Progenitor cell of endocrine pancreas (in vitro differentiated cells): Measurements from ENCODE around the gene LOXL1. TPM values are rescaled to one million over a fixed set of nuclear protein-coding genes. Genes with fewer than 3 reads are reported as not detected.
"Not testable (repeated sequence)": the region's sequence is repeated elsewhere in the genome, so short reads cannot be mapped to it uniquely, and the experiment has no call there.

ENCODE experiments used
- DNase-seq: peaks from one replicate; pipeline ENCODE4 v3.0.0; 2021; ENCODE audit warnings: low spot score; ENCODE audit not compliant: unreplicated experiment
- H3K27ac Mint-ChIP-seq: 2 replicates; pipeline ENCODE4 v1.8.0; 2021; ENCODE audit warnings: mild to moderate bottlenecking, moderate library complexity, mixed read lengths
- H3K27me3 Mint-ChIP-seq: 2 replicates; pipeline ENCODE4 v1.8.0; 2021; ENCODE audit warnings: mixed read lengths
- H3K36me3 Mint-ChIP-seq: 2 replicates; pipeline ENCODE4 v1.8.0; 2022; ENCODE audit warnings: mixed read lengths; ENCODE audit not compliant: insufficient read depth
- H3K4me1 Mint-ChIP-seq: 2 replicates; pipeline ENCODE4 v1.8.0; 2021; ENCODE audit warnings: low read depth, mixed read lengths
- H3K4me3 Mint-ChIP-seq: 2 replicates; pipeline ENCODE4 v1.8.0; 2021; ENCODE audit warnings: low read depth, mild to moderate bottlenecking, moderate library complexity, mixed read lengths
- H3K9me3 Mint-ChIP-seq: 2 replicates; pipeline ENCODE4 v1.8.0; 2021; ENCODE audit warnings: low read depth, mixed read lengths
- CTCF ChIP-seq: fragments of 200-600 bp; sonication (generic); IDR thresholded peaks from one replicate; pipeline ENCODE4 v1.5.0; 2021; ENCODE audit warnings: antibody characterized with exemption, mild to moderate bottlenecking; ENCODE audit not compliant: unreplicated experiment
- total RNA-seq: library from RNA; stranded (reverse); gene quantifications from 2 replicates; pipeline ENCODE4 v1.2.1, GENCODE V29; 2021

The LOXL1 gene
- total RNA-seq, 1 donor from 2014 or later, result 17.4 TPM

GRCh38 chr15:73957785-73958184, 31.5 kb downstream of the LOXL1 start:
- Mint-ChIP-seq H3K36me3 (no peaks in the 10 kb centered on the region), H3K9me3 (no peaks in the 10 kb centered on the region), H3K27me3 (peaks cover 8% of the 10 kb centered on the region), H3K4me3 (no peak overlapping the region), H3K4me1 (no peaks in the 10 kb centered on the region), H3K27ac (no peak overlapping the region)
- DNase-seq, result no peak
- TF ChIP-seq CTCF, result no peak

DNA sequence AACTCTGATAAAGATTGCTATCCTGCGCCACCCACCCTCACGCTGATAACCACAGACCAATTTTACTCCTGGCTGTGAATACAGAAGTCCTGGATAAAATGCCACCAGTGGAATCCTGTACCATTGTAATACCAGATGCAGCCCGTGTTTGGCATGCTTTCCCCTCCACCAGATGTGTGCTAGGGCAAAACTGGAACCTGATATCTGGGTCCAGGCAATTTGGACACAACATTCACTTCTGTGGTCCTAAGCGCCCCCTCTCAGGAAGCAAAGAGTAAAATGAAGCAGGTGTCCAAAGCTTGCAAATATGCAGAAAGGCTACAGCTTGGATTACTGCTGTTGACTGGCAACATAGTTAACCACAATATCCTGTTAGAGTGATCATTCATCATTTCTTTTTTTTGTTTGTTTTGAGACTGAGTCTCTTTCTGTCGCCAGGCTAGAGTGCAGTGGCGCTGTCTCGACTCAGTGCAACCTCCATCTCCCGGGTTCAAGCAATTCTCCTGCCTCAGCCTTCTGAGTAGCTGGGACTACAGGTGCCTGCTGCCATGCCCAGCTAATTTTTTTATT, 32.8 kb downstream of the LOXL1 start:
- Mint-ChIP-seq H3K27me3 (peaks cover 8% of the 10 kb centered on the region), H3K4me1 (no peaks in the 10 kb centered on the region), H3K9me3 (no peaks in the 10 kb centered on the region), H3K27ac (no peak overlapping the region), H3K36me3 (no peaks in the 10 kb centered on the region), H3K4me3 (no peak overlapping the region)
- no peak for TF ChIP-seq CTCF
- no peak for DNase-seq

DNA sequence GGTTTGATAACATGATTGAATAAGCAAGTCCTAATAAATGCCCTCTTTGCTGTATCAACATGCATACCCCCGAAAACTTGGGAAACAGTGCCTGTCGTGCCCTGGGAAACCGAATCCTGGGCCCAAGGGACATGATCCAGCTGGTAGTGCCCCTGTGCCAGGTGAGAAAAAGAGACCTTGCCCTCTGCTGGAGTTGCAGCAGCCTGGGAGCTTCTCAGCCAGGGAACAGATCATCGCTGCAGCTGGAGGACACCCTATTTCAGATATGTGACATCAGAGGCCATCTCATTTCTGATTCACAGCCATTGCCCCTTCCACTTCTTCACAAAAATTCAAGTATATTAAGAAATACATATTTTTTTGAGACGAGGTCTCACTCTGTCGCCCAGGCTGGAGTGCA, 33.5 kb downstream of the LOXL1 start:
- no peak for DNase-seq
- H3K9me3 Mint-ChIP-seq, result no peaks in the 10 kb centered on the region
- no peak for TF ChIP-seq CTCF
- no peak overlapping the region for H3K27ac Mint-ChIP-seq
- H3K4me3 Mint-ChIP-seq, result no peak overlapping the region
- H3K4me1 Mint-ChIP-seq, result peaks cover under 1% of the 10 kb centered on the region
- H3K27me3 Mint-ChIP-seq, result peaks cover 10% of the 10 kb centered on the region
- H3K36me3 Mint-ChIP-seq, result no peaks in the 10 kb centered on the region

GRCh38 chr15:73960472-73961070, 34.3 kb downstream of the LOXL1 start:
- H3K9me3 Mint-ChIP-seq, H3K4me3 Mint-ChIP-seq, H3K36me3 Mint-ChIP-seq, H3K27ac Mint-ChIP-seq, H3K4me1 Mint-ChIP-seq, DNase-seq: not testable (repeated sequence)
- peaks cover 11% of the 10 kb centered on the region for H3K27me3 Mint-ChIP-seq

GRCh38 chr15:73962433-73962832, 36.2 kb downstream of the LOXL1 start:
- no peak for DNase-seq
- Mint-ChIP-seq H3K4me1 (peaks cover 3% of the 10 kb centered on the region), H3K4me3 (no peak overlapping the region), H3K27me3 (peaks cover 9% of the 10 kb centered on the region), H3K27ac (no peak overlapping the region), H3K36me3 (no peaks in the 10 kb centered on the region), H3K9me3 (no peaks in the 10 kb centered on the region)
- TF ChIP-seq CTCF, result no peak

DNA sequence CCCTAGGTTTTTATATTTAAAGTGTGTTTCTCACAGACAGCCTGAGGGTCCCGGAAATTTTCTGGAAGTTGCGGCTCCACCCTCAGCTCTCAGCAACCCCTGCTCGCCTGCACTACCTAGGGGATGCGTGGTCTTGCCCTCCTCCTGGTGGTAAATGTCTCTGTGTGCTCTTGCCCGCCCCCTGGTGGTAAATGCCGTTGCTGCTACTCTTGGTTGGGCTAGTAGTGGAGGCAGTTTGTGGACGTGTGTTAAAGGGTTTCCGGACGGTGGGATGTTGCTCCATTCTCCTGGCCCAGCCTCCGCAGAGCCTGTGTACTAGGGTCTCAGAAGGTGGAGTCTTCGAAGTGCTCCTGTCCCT, 38.5 kb downstream of the LOXL1 start:
- H3K4me3 Mint-ChIP-seq, result no peak overlapping the region
- peak; percentile 67 for DNase-seq
- H3K4me1 Mint-ChIP-seq, result peaks cover 3% of the 10 kb centered on the region
- no peak overlapping the region for H3K27ac Mint-ChIP-seq
- peaks cover 7% of the 10 kb centered on the region for H3K27me3 Mint-ChIP-seq
- H3K9me3 Mint-ChIP-seq, result no peaks in the 10 kb centered on the region
- no peaks in the 10 kb centered on the region for H3K36me3 Mint-ChIP-seq
- TF ChIP-seq CTCF, result peak; percentile 81
